GM19452 (cell line): ENCODE data around the gene WNT16.
"Not testable (repeated sequence)": the region's sequence is repeated elsewhere in the genome, so short reads cannot be mapped to it uniquely, and the experiment has no call there.

Experiments
- ATAC-seq: cut with Tn5 transposase; IDR thresholded peaks from one replicate; pipeline ENCODE4 v1.9.1; 2021; ENCODE audit not compliant: unreplicated experiment

Gene WNT16

GRCh38 chr7:121305109-121305508, 23.7 kb upstream of the WNT16 start:
- ATAC-seq, result no peak

GRCh38 chr7:121306565-121306964, 22.2 kb upstream of the WNT16 start:
- ATAC-seq, result no peak

DNA sequence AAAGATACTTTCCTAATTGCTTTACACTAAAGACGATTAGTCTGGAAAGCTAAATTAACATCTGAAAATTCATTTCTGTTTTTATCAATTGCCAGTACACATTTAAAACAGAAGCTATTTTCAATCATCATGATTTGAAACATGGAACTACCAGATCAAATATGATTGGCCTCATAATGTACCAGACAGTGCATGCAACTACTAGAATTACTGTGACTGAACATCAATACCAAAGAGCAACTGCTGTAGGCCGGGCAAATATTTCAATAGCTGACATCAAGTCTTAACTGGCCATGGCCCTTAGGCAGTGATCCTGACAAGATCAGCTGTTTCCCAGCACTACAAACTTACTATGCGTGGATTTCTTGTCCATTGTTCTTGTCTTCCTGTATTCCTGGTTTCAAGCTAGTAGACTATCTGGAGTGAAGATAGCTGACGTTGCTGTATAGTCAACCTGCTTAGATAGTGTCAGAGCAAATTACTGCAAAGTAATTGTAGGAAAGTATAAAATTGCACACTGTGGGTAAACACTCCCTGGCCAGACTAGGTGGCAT, 21.7 kb upstream of the WNT16 start:
- no peak for ATAC-seq

DNA sequence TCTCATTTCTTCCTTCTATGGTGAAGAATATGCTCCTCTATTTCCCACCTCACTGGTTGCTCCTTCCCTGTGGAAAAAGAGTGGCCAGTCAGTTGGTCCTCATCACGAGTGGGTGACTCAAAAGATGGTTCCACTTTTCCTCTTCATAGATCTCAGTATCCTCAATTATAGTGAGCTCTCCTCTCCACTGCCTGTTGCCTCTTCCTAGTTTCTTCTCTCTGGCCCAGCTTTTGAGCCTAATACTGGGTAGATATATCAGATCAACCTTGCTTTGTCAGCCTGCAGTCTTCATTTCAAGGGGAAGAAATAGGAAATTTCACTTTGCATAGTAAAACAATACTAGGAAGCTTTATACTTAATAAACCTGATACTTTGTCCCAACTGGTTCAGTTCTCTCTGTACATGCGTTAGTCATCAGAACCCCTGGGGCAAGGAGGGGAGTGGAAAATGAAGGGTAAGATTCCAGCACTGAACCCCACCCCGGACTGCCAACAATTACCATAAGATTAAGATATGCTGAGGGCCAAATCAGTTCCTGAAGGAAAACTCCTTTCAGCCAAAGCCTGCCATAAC, 15.5 kb upstream of the WNT16 start:
- no peak for ATAC-seq

GRCh38 chr7:121313793-121314676, 14.8 kb upstream of the WNT16 start:
- peak; percentile 90 for ATAC-seq

DNA sequence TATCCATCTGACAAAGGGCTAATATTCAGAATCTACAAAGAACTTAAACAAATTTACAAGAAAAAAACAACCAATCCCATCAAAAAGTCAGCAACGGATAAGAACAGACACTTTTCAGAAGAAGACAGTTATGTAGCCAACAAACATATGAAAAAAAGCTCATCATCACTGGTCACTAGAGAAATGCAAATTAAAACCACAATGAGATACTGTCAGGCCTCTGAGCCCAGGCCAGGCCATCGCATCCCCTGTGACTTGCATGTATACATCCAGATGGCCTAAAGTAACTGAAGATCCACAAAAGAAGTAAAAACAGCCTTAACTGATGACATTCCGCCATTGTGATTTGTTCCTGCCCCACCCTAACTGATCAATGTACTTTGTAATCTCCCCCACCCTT, 13.6 kb upstream of the WNT16 start:
- ATAC-seq, result not testable (repeated sequence)

GRCh38 chr7:121322460-121322859, 6.3 kb upstream of the WNT16 start:
- ATAC-seq, result no peak

DNA sequence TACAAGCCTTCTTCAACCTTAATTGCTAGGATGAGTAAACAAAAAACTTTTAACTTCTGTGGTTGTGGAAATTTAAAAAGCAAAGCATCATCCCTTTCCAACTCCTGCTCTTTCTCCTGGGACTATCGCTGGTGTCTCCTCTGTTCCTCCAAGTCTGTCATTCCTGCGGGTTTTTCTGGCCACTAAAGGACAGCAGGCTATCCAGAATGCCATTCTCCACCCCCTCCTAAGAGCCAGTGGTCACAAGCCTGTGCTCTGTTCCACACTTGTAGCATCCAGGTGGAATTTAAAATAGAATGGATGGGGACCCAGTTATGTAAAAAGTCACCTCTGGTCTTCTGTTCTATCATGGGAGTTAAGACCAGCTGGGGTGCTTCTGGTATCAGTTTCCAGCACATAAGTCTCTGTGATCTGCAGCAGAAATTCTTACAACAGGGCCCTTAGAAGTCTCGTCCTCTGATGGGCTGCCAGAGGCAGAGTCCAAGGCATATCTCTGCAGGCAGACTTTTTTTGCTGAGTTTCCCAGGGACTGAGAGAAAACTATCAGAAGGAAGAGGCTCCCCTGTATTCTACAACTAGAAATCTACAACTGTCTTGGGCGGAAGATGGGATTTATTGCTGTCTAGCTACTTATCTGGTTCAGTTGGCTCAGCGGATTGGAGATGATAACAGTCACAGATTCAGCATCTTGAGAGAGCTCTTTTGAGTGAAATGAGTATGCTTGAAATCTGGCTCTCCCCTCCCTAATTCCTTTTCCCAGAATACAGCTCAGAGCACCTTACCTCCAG, 5.1 kb upstream of the WNT16 start:
- ATAC-seq, result no peak

DNA sequence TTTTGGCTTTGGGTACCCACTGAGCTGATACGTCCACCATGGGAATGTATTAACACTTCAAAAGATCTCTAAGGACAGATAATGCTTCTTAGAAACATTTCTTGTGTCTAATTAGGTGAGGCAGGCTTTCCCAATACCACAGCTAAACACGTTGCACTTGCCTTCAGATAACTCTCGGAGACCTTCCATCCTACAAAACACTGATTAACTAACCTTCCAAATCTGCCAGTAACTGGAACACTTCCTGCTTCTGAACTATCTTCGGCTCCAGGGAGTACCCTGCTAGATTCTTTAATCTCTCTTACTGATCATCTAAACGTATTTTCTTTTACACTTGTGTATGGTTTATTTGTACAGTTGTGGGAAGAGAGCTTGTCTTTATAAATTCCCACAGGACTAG, 1.1 kb upstream of the WNT16 start:
- no peak for ATAC-seq

DNA sequence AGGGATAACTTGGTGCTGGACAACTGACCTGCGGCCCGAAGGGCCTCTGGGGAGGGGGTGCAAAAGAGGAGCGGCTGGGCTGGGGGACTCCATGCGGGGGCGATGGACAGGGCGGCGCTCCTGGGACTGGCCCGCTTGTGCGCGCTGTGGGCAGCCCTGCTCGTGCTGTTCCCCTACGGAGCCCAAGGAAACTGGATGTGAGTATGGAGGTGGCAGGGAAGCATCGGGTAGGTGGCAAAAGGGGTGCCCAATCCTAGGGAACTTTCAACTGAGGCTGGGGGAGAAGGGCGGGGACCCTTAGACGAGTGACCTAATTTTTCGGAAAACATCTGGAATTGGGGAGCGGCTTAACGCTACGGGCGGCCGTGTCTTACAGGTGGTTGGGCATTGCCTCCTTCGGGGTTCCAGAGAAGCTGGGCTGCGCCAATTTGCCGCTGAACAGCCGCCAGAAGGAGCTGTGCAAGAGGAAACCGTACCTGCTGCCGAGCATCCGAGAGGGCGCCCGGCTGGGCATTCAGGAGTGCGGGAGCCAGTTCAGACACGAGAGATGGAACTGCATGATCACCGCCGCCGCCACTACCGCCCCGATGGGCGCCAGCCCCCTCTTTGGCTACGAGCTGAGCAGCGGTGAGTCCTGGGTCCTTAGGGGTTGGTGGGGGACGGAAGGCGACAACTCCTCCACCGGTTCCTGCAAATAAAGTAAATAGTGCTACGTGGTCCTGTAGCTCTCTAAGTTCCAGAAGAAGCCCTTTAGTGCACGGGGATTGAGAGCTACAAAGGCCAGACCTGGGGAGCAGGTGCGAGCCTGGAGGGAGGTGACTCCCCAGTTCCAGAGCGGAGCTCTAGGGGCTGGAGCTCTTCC, 622 bp downstream of the WNT16 start:
- peak; percentile 63 for ATAC-seq

GRCh38 chr7:121330053-121330833, 1.4 kb downstream of the WNT16 start:
- ATAC-seq, result peak; percentile 31

DNA sequence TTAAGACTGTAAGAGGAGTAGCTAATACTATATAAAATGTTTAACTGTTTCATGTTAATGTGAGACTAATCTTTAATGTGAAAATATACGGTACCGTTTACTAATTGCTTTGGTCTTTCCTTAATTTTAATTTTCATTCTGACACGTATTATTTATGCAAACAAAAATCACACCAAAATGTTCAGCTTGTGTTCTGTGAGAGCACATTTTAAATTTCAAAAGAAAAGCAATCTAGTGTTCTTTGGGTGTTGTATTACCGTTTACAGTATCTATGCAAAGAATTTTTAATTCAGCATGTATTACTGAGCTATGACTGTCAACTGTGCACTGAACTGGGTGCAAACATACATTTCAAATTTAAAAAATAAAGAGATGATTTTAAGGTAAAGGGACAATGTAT, 2.2 kb downstream of the WNT16 start:
- ATAC-seq, result no peak

GRCh38 chr7:121331574-121331973, 2.8 kb downstream of the WNT16 start:
- no peak for ATAC-seq

- no peak for ATAC-seq
These were observed 5.6 kb downstream of the WNT16 start for GRCh38 chr7:121334376-121334775.

GRCh38 chr7:121334875-121335648, 6.3 kb downstream of the WNT16 start:
- no peak for ATAC-seq

- no peak for ATAC-seq
These were observed 7.8 kb downstream of the WNT16 start for GRCh38 chr7:121336579-121336978.

- ATAC-seq, result no peak
These were observed 8.6 kb downstream of the WNT16 start for GRCh38 chr7:121337398-121337797.

DNA sequence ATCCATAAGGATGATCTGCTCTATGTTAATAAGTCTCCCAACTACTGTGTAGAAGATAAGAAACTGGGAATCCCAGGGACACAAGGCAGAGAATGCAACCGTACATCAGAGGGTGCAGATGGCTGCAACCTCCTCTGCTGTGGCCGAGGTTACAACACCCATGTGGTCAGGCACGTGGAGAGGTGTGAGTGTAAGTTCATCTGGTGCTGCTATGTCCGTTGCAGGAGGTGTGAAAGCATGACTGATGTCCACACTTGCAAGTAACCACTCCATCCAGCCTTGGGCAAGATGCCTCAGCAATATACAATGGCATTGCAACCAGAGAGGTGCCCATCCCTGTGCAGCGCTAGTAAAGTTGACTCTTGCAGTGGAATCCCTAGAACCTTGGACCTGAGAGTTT, 10.3 kb downstream of the WNT16 start:
- ATAC-seq, result peak; percentile 51

GRCh38 chr7:121341933-121342332, 13.1 kb downstream of the WNT16 start:
- ATAC-seq, result no peak
